HFFc6 (cell line): Measurements from ENCODE around the gene GLIPR2. TPM values are rescaled to one million over a fixed set of nuclear protein-coding genes. Genes with fewer than 3 reads are reported as not detected.

Experiments
- DNase-seq: peaks from one replicate; pipeline ENCODE4 v3.0.0-alpha.2; 2018
- H3K27ac Mint-ChIP-seq: 2 replicates; pipeline ENCODE4 v1.8.0; 2020; ENCODE audit warnings: mild to moderate bottlenecking, mixed read lengths
- H3K27me3 Mint-ChIP-seq: 2 replicates; pipeline ENCODE4 v1.8.0; 2021; ENCODE audit warnings: mild to moderate bottlenecking, moderate library complexity, mixed read lengths; ENCODE audit not compliant: insufficient read depth
- H3K36me3 Mint-ChIP-seq: 2 replicates; pipeline ENCODE4 v1.8.0; 2021; ENCODE audit warnings: low read depth, mixed read lengths
- H3K4me1 Mint-ChIP-seq: 2 replicates; pipeline ENCODE4 v1.8.0; 2020; ENCODE audit warnings: low read depth, mixed read lengths
- H3K4me3 Mint-ChIP-seq: 2 replicates; pipeline ENCODE4 v1.8.0; 2020; ENCODE audit warnings: mild to moderate bottlenecking, moderate library complexity, mixed read lengths
- H3K9me3 Mint-ChIP-seq: 2 replicates; pipeline ENCODE4 v1.8.0; 2020; ENCODE audit warnings: mild to moderate bottlenecking, mixed read lengths
- CTCF ChIP-seq: fragments of 200-600 bp; sonication (generic); IDR thresholded peaks from 2 replicates; pipeline ENCODE4 v1.5.0; 2021; ENCODE audit warnings: antibody characterized with exemption, mild to moderate bottlenecking
- total RNA-seq, 6 experiments: library from RNA; stranded (reverse); fragmentation: NEBNext Ultra II Directional; extraction: Animal tissue kit (Norgen Biotek cat#: 25700); gene quantifications; 2 replicates in 1 of 6; 3 replicates in 5 of 6; pipeline ENCODE4 v1.2.3, GENCODE V29; 2021

Gene GLIPR2
- total RNA-seq, 6 experiments from 2014 or later, result 18.1 to 24.7 (median 23.4) TPM

- Mint-ChIP-seq H3K9me3 (no peaks in the 10 kb centered on the region), H3K27ac (no peak overlapping the region), H3K4me1 (peaks cover 15% of the 10 kb centered on the region), H3K36me3 (peaks cover 51% of the 10 kb centered on the region), H3K4me3 (no peak overlapping the region), H3K27me3 (peaks cover 3% of the 10 kb centered on the region; the same call in 1 of the 2 replicates)
- no peak for DNase-seq
- no peak for TF ChIP-seq CTCF
Observed at GRCh38 chr9:36121971-36122370, 14.6 kb upstream of the GLIPR2 start.

DNA sequence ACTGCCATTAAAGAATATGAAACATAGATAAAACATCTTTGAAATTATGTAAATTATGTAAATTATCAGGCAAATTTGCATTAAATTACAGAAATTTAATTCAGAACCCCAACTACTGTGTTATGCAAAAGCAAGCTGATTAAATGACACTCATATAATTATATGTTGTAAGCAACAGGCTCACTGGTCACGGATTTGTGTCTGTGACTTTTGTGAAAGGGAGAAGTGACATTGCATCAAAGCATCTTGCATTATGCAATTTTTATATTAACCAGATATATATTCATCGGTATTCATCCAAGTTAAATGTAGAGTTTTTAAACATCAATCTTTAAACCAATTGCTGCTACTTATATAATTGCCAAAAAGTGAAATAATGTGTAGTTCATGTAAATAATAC, 13.0 kb upstream of the GLIPR2 start:
- Mint-ChIP-seq H3K9me3 (no peaks in the 10 kb centered on the region), H3K4me1 (peaks cover 4% of the 10 kb centered on the region; the same call in 1 of the 2 replicates), H3K27me3 (peaks cover 3% of the 10 kb centered on the region; the same call in 1 of the 2 replicates), H3K27ac (no peak overlapping the region), H3K4me3 (no peak overlapping the region), H3K36me3 (peaks cover 37% of the 10 kb centered on the region)
- TF ChIP-seq CTCF, result no peak
- DNase-seq, result no peak

DNA sequence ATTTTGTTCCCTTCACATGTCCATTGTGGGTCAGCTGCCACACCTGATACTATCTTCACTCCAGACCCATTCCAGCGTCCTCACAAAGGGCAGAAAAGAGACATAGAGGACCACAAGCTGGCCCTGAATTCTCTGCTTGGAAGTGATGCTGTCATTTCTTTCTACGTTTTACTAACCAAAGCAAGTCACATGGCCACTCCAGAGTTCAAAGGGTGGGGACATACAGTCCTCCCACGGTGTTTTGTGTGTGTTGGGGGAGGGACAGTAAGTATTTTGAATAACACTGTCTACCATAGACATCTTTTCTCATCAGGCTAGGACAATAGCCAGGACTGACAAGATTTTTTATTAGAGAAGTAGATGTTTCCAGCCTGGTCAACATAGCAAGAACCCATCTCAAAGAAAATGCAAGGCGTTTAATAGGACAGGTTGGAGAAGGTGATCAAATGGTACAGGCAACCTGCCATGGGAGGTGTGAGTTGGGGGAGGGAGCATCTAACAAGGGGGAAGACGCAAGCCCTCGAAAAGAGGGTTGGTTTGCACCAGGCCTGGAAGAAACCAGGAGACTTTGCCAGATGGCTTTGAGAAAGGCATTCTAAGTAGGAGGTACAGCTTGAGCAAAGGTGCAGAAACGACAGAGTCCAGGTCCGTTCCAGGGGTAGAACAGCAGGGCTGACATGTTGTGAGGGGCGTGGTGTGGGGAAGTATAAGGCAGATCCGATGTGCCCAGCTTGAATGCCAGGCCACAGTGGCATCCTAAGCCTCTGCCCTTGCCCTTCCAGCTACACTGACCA, 11.3 kb upstream of the GLIPR2 start:
- no peak for TF ChIP-seq CTCF
- H3K36me3 Mint-ChIP-seq, result peaks cover 27% of the 10 kb centered on the region
- H3K4me3 Mint-ChIP-seq, result no peak overlapping the region
- peaks cover 3% of the 10 kb centered on the region; the same call in 1 of the 2 replicates for H3K27me3 Mint-ChIP-seq
- H3K9me3 Mint-ChIP-seq, result no peaks in the 10 kb centered on the region
- H3K27ac Mint-ChIP-seq, result no peak overlapping the region
- no peaks in the 10 kb centered on the region for H3K4me1 Mint-ChIP-seq
- DNase-seq, result no peak

DNA sequence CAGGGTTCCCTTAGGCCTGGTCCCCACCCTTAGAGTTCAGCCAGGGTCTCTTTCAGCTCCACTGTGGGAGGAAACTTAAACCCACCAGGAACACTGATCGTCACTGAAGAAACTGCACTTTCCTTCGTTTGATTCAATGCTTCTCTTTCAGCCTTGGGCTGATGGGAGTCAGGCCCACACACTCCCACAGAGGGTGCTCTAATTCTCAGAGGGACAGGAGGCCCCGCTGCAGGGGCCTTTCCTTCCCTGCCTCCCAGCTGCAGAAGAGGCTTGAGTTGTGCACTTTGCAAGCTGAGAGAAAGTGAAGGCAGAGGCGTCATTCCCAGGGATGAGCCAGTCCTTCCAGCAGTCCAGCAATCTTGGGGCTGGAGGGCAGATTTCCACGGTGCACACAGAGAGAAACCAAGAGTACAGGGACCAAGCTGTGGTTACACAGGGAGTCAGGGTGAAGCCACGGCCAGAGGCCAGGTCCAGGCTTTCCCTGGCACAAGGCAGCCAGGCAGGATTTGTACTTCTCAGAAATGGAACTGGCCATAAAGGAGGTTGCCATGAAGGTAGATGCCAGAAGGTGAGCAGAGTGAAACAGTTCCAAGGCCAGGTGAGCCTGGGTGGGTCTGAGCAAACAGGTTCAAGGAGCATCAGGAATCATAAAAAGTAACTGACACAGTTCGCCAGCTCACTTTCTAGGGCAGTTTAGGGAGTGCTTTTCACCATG, 10.4 kb upstream of the GLIPR2 start:
- no peak for DNase-seq
- no peak overlapping the region for H3K27ac Mint-ChIP-seq
- H3K4me1 Mint-ChIP-seq, result no peaks in the 10 kb centered on the region
- no peak for TF ChIP-seq CTCF
- peaks cover 3% of the 10 kb centered on the region; the same call in 1 of the 2 replicates for H3K27me3 Mint-ChIP-seq
- no peak overlapping the region for H3K4me3 Mint-ChIP-seq
- H3K36me3 Mint-ChIP-seq, result peaks cover 24% of the 10 kb centered on the region
- no peaks in the 10 kb centered on the region for H3K9me3 Mint-ChIP-seq

- DNase-seq, result no peak
- peaks cover 8% of the 10 kb centered on the region for H3K4me1 Mint-ChIP-seq
- H3K27ac Mint-ChIP-seq, result no peak overlapping the region
- TF ChIP-seq CTCF, result no peak
- H3K9me3 Mint-ChIP-seq, result no peaks in the 10 kb centered on the region
- H3K36me3 Mint-ChIP-seq, result peaks cover 12% of the 10 kb centered on the region
- H3K4me3 Mint-ChIP-seq, result no peak overlapping the region
- peaks cover 3% of the 10 kb centered on the region; the same call in 1 of the 2 replicates for H3K27me3 Mint-ChIP-seq
Observed at GRCh38 chr9:36127652-36128244, 8.8 kb upstream of the GLIPR2 start.
